HCEC 1CT (cell line): ENCODE results near the gene EPHB2.
"Not testable (repeated sequence)": the region's sequence is repeated elsewhere in the genome, so short reads cannot be mapped to it uniquely, and the experiment has no call there.

ENCODE experiments used
- DNase-seq: peaks from one replicate; pipeline ENCODE4 v3.0.0-alpha.2; 2017

EPHB2 gene

DNA sequence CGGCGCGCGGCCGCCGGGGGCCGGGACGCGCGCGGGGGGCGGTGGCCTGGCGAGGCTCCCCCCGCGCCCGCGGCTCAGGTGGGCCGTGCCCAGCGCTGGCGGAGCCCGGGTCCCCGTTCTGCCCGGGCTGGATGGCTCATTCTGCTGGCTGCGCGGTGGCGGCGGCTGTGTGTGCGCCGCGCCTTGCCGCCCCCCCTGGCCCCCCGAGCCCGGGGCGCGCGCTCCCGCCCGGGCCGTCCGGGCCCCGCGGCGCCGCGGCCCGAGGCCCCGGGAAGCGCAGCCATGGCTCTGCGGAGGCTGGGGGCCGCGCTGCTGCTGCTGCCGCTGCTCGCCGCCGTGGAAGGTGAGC, at the start of gene EPHB2:
TSS of gene EPHB2 (plus strand) at position 139 of the 349 bp plus-strand sequence. CDS start at position 283, 144 bp downstream.
- DNase-seq: peak; percentile 33

DNA sequence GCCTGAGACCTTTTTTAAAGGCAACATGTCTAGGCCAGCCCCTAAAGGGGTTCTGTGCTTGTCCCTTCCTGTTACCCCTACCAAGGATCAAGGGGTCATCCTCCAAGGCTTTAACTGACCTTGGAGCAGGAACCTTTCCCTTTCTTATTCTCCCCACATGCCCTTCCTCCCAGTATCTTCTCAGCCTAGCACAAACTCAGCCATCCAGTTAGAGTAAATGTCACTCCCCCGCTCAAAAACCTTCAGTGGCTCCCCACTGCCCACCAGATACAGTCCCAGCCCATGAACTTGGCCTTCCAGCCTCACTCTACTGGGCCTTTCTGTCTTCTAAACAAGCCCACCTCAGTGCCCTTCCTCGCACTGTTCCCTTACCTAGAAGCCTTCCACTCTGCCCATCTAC, 48.8 kb upstream of the EPHB2 start:
- no peak for DNase-seq

DNA sequence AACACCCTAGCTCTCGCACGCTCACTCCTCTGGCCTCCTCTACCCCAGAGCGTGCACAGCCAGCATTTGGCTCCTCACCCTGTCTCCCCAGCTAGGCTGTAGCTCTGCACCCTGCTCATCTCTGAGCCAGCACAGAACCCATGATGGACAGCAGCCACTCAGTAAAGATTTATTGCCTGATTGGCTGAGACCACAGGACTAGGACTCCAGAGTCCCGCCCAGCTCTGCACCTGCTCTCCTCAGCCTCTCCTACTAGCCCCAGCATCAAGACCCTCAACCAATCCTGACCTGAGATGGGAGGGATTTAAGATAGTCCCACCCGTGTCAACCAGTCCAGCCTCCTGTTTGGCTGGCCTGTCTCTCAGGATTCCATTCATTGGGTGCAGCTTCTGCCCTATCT, 48.3 kb upstream of the EPHB2 start:
- DNase-seq: no peak

DNA sequence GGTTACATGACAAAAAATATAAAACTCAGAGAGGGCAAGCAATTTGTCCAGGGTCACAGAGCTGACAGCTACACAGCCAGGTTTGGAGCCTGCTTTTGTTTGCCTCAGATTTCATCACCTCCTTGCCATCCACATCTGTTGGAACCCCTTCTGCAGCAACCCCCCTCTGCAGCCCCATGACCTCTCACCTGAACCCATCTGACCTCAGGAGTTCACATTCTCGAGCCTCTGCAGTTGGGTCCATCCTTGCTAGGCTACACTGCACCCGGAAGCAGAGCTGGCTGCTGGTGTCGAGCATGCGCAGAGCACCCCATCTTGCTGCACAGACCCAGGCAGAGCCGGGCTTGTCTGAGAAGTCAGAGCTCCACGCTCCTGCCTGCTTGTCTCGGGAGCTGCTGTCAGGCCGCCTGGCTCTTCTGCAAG, 47.6 kb upstream of the EPHB2 start:
- DNase-seq: no peak

DNA sequence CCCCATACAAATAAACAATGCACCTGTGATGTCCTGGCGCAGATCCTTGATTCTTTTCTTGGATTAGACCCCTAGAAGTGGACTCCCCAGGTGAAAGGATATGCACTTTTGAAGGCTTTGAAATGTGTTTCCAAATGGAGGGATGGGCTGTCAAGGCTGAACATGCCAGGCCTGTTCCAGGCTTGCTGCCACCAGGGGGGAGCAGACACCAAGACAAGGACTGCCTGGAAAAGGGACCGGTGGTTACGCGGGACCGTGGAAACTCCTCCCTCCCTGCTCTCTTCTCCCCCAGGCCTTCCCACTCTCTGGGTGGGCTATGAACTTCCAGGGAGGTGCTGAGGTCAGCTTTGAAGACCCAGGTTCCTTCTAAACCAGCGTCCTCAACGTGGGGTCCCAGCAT, 44.9 kb upstream of the EPHB2 start:
- DNase-seq: no peak

DNA sequence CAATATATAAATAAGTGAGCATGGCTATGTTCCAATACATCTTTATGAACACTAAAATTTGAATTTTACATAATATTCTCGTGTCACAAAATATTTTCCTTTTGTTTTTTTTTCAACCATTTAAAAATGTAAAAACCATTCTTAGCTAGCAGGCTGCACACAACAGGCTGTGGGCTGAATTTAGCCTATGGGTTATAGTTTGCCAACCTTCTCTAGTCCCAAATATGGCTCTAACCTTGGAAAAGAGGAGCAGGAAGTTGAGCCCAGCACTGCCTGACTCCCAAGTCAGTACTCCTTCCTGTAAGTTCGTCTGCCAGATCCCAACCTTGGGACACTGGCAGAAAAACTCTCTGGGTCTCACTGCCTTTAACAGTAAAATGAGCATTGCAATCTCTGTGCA, 44.2 kb upstream of the EPHB2 start:
- DNase-seq: no peak

DNA sequence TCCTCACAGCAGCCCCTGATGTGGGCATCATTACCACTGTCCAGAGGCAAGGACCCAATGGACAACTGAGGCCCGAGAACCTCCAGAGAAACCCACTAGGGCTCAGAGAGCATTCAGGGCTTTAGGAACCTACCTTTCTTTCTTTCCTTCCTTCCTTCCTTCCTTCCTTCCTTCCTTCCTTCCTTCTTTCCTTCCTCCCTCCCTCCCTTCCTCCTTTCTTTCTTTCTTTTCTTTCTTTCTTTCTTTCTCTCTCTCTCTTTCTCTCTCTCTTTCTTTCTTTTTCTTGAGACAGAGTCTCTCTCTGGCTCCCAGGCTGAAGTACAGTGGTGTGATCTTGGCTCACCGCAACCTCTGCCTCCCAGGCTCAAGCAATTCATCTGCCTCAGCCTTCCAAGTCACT, 41.8 kb upstream of the EPHB2 start:
- DNase-seq: not testable (repeated sequence)

DNA sequence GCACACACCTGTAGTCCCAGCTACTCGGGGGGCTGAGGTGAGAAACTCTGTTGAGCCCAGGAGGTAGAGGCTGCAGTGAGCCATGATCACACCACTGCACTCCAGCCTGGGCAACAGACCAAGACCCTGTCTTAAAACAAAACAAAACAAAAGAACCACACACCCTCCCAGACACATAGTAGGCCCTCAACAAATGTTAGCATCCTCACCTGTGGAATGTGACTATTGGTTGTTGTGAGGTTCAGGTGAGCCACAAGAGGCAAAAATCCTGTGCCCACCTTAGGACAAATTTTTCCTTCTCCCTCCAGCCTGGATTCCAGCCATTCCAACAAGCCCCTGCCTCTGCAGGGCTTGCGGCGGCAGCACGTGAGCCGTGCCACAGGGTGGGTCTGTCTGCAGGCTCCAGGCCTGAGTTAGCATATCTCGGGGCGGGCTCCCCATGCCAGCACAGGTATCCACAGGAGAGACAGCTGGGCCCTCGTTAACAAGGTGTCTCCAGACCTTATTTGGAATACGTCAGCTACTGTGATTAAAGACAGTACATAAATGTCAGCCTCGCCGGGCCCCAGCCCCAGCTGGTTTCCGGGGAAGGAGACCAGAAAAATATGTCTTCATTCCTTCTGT, 40.2 kb upstream of the EPHB2 start:
- no peak for DNase-seq

DNA sequence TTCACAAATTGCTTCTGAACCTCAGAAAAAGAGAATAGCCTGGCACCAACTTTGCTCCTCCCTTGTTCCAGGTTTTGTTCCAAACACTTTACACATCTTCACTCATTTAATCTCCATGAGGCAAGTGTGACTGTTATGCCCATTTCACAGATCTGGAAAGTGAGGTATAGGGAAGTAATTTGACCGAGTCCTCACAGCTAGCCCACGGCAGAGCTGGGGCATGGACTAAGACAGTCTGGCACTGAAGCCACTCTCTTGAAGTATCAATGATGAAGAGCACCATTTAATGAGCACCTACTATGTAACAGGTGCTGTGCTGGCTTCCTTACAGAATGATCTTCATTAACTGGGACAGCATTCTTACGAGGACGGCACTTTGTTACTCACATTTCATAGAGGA, 38.6 kb upstream of the EPHB2 start:
- DNase-seq: no peak

DNA sequence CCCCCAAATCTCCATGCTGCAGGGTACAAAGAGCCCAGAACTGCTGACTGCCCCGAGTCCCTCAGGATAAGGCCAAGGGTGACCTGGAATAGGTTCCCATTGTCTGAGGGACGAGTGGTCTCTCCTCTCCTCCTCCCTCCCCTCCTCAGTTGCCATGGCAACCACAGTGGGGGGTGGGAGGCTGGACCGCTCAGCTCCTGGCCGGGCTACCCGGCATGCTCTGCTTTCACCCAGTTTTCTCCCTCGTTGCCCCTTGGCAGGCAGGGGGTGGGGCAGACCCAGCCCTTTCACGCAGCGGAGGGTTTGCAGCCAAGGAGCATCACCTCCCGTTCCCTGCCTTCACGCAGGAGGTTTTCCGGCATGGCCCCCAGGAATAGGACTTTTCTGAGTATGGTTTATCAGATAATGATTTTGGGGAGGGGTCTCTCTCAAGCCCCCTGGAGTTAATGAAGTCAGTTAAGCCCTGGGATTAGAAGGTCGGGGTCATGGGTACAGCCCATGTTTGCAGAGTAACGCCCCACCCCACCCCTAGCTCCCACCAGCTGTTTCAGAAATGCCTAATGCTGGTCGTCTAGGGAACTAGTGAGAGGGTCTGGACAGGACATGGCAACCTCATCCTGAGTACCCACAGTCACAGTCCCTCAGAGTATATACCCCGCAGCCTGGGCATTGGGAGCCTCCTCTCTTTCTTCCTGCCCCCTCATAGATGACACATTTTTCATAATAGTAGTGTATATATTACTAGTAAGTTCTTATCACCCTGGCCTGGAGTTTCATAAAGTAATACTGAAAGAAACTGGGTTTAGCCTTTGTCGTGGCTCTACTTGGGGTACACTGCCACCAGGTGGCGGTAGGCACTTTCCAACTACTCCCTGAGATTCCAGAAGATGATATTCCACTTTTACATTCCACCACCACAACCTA, 36.9 kb upstream of the EPHB2 start:
- peak; percentile 58 for DNase-seq

DNA sequence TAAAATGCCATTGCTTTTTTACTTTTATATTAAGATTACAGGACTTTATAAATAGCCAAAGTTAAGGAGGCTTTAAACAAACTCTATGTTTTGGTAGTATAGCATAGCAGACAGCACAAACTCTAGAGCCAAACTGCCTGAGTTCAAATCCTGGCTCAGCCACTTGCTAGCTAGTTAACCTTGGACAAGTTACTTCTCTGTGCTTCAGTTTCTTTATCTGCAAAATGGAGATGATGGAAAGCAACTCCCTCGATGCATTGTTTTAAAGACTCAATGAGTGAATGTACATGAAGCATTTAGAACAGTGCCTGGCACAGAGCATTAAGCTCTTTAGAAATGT, 36.3 kb upstream of the EPHB2 start:
- DNase-seq: no peak

DNA sequence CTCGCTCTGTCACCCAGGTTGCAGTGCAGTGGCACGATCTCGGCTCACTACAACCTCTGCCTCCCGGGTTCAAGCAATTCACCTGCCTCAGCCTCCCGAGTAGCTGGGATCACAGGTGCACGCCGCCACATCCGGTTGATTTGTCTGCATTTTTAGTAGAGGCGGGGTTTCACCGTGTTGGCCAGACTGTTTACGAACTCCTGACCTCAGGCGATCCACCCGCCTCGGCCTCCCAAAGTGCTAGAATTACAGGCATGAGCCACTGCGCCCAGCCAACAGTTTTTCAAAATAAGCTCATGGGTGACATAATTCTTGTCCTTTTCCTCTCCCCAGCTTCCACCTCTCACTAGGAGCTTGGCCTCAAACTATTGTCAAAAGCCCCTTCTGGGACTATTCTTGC, 34.5 kb upstream of the EPHB2 start:
- DNase-seq: not testable (repeated sequence)

DNA sequence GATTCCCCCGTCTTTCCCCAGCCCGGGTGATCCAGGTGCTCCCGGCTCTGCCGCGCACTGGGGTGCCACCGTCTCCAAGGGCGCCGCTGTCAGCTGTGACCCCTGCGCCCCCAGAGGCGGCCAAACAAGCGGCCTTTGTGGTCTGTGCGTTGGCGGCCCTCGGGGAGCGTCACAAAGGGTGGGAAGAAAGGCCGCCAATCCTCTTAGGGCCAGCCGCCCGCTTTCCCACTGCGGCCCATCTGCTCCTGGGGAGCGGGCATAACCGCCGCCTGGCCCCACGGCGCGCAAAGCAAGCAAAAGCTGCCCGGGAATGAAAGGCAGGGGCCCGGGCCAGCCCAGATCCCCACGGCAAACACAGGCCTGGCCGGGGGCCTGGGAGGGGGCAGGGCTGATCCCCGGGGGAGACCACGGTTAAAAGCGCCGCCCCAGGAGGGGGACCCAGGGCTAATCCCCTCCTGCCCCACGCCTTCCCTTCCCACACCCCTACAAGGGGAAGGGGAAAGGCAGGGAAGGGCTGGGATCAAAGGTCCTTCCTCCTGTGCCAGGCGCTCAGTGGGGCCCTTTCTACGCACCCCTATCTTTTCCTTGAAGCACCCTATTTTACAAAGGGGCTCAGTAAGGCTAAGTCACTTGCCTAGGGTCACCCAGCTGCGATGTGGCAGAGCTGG, 33.6 kb upstream of the EPHB2 start:
- DNase-seq: no peak

DNA sequence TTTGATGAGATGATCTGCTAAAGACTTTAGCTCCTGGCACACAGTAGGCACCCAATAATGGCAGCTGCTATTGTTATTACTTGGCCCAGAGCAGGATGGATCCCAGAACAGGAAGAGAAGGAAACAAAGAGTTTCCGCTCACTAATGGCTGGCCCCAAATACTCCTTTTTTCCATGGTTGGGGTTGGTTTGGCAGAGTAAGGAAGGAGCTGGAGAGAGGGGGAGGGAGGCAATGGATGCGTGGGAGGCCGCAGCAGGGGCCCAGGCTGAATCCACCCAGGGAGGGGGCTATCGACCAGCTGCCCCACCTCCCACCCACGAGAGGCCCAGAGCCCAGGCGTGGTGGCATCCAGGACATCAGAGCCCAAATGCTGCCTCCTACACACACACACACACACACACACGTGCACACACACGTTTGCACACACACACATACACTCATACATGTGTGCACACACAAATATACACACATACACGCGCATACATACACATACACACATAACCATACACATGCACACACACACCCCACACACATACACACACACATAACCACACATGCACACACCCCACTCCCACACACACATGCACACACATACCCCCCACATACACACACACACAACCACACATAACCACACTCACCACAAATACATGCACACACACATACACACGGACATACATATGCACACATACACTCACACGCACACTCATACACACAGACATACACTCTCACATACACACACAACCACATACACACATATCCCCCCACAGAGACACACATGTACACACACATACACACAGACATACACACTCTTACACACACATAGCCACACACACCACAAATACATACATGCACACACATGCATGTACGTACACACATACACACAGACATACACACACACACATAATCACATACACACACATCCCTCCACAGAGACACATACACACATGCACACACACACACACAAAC, 32.4 kb upstream of the EPHB2 start:
- DNase-seq: no peak

DNA sequence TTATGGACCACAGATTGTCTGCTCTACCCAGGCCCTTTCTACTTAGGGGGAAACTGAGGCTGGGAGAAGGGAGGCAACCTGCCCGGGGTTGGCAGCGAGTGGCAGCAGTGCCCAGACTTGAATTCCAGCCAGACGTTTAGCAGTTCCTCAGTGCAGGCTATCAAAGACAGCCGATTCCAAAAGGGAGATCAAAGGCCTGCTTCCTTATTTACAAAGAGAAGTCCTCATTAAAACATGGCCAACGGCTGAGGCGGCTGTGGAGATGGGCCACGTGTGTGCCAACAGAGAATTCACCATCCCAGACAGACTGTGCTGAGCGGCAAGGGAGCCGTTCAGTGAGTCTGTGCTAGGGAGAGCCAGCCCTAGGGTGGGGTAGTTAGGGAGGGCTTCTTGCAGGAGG, 29.9 kb upstream of the EPHB2 start:
- no peak for DNase-seq

DNA sequence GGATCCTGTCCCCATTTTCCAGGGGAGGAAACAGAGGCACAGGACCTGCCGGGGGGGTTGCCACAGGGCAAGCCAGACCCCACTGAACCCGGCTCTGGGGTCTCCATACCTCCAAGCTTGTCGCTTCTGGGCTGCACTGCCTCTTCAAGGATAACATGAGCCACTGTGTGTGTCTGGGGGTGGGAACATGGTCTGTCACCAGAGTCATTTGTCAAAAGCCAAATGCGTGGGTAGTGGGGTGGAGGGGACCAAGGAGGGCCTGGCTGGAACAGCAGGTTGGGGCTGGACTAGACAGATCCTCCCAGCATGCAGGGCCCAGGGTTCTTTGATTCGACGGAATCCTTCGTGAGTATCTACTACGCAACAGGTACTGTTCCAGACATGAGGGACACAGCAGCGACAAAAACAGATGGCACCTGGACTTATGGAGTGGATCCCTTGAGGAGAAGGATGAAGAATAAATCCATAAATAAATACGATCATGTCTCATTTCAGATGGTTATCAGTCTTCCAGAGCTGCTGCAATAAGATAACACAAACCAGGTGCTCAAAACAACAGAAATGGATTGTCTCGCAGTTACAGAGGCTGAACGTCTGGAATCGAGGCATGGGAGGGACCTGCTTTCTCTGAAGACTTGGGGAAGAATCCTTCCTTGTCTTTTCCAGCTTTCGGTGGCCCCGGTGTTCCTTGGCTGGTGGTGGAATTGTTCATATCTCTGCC, 28.9 kb upstream of the EPHB2 start:
- DNase-seq: no peak

DNA sequence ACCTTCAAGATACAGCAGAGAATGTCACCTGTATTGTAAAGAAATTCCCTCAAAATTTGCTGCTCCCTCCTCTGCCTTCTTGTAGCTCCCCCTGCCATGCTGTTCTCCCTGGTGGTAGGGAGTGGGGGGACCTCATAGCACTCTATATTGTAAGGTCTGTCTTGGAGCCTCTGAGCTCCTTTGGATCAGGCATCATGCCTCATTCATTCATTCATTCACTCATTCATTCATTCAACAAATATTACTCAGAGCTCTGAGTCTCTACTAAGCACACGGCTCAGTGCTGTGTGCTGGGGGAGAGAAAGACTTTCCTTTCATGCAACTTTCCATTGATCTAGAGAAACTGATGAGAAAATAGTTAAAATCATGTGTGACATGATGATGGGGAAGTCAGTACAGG, 27.1 kb upstream of the EPHB2 start:
- DNase-seq: no peak

DNA sequence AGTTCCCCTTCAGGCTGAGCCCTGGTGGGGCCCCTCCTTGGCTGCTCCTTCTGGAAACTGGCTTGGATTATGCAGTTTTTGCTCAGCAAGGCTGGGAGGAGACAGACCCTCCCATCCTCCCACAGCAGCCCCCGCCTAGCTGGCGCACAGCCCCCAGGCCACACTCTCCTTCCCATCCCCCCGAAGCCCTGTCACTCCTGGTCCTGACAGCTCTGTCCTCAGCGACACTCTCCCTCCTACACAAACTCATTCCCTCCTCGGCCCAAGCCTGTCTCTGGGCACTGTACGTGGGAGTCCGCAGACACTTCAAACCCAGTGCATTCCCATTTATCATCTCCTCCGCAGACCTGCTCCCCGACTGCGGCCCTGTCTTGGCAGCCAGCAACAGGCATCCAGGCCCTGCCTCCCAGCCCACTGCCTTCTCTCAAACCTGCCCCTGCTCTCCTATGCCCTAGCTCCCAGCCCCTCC, 25.0 kb upstream of the EPHB2 start:
- no peak for DNase-seq

DNA sequence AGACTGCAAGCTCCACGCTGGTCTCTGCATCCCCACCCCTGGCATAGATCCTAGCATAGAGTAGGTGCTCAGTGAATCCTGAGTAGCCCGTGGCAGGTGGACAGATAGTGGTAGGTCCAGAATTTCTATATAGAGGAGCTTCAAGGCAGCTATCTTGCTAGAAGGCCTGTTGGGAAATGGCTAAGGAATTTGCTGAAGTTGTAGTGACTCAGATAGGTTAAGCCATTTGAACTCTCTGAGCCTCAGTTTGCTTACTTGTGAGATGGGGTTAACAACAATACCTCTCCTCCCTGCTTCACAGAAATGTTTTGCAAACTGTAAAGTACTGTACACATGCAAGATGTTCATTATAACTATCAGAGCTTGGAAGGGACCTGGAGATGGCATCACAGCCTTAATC, 23.4 kb upstream of the EPHB2 start:
- DNase-seq: peak; percentile 55

DNA sequence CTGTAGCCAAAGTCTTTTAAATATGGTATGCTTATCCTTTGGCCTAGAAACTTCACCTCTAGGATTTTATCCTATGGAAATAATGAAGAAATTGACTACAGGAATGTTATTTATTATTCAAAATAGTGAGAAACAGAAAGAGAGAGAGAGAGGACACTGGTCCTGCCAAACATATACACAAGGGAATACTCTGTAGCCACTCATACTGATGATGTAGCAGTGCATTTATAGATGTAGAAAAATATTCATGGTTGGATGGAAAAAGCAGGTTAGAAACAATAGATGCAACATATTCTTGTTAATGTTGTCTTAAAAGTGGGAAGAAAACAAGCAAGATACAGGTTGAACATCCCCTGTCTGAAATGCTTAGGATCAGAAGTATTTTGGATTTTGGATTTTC, 22.2 kb upstream of the EPHB2 start:
- no peak for DNase-seq

DNA sequence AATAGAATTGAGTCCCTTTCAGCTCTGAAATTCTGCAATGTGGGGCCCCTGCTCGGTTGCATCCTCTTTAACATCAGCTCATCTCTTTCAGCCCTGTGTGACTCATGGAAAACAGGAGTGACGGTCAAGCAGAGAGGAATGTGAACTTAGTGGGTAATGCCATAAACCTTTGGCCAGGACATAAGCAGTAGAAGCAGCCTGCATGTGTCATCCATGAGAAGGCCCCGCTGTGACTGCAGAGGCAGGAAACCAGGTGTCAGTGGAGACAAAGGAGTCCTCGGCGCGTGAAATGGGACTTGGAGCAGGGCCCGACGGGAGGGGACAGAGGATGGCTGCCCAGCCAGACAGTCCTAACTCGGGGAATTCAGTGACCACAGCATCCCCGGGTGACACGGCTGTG, 21.1 kb upstream of the EPHB2 start:
- DNase-seq: peak; percentile 83
